HepG2 (cell line): Measurements from ENCODE around the gene CFAP45. TPM values are rescaled to one million over a fixed set of nuclear protein-coding genes. Genes with fewer than 3 reads are reported as not detected.

Experiments used
- MYNN ChIP-seq: sonication (generic); formaldehyde crosslinking; IDR thresholded peaks from 2 replicates; pipeline ENCODE4 v1.4.0; 2020; ENCODE audit warnings: mild to moderate bottlenecking, low read depth, missing genetic modification reagents
- RARA ChIP-seq: IDR thresholded peaks from 2 replicates; pipeline ENCODE4 v1.6.1; 2016; ENCODE audit warnings: missing genetic modification reagents, missing compliant biosample characterization
- ZNF709 ChIP-seq: sonication (generic); formaldehyde crosslinking; IDR thresholded peaks from 2 replicates; pipeline ENCODE4 v1.5.0; 2020; ENCODE audit warnings: mild to moderate bottlenecking, missing genetic modification reagents
- polyA plus RNA-seq, 8 experiments: library from polyadenylated mRNA; depleted of rRNA in 3 of 8; stranded (reverse) in 7 of 8; unstranded in 1 of 8; fragments of >200 nt; fragmentation: Illumina TruSeq in 4 of 8; extraction: Trizol in 4 of 8; gene quantifications; 2 replicates each; pipeline versions ENCODE4 v1.2.1 to v1.2.3, GENCODE V29; 2011 to 2016; ENCODE audit warnings: low read depth in 4 of 8, missing spikeins in 1 of 8, mixed read lengths in 1 of 8; ENCODE audit not compliant: insufficient read depth in 1 of 8
- total RNA-seq, 5 experiments: library from RNA; depleted of rRNA; stranded (reverse); fragments of >200 nt; fragmentation: Illumina TruSeq; extraction: Trizol; gene quantifications; 2 replicates each; pipeline ENCODE4 v1.2.3, GENCODE V29; 2016; ENCODE audit warnings: low read depth in 1 of 5
- TF ChIP-seq, protein P1 (sequence below): sonication (generic); formaldehyde crosslinking; IDR thresholded peaks from 2 replicates; pipeline ENCODE4 v1.8.0; 2022; ENCODE audit warnings: missing genetic modification reagents, mild to moderate bottlenecking, moderate library complexity, borderline replicate concordance
- TF ChIP-seq, protein P2 (sequence below): sonication (generic); formaldehyde crosslinking; IDR thresholded peaks from 2 replicates; pipeline ENCODE4 v1.4.0; 2020; ENCODE audit warnings: missing genetic modification reagents
- TF ChIP-seq, protein P3 (sequence below): sonication (generic); formaldehyde crosslinking; IDR thresholded peaks from 2 replicates; pipeline ENCODE4 v1.4.0; 2020; ENCODE audit warnings: missing genetic modification reagents
- TF ChIP-seq, protein P4 (sequence below): sonication (generic); formaldehyde crosslinking; IDR thresholded peaks from 2 replicates; pipeline ENCODE4 v1.4.0; 2020; ENCODE audit warnings: missing genetic modification reagents
- TF ChIP-seq, protein P5 (sequence below): sonication (generic); formaldehyde crosslinking; IDR thresholded peaks from 2 replicates; pipeline ENCODE4 v1.8.0; 2022; ENCODE audit warnings: mild to moderate bottlenecking, missing genetic modification reagents, moderate library complexity
- TF ChIP-seq, protein P6 (sequence below): sonication (generic); formaldehyde crosslinking; IDR thresholded peaks from 2 replicates; pipeline ENCODE4 v1.4.0; 2020; ENCODE audit warnings: missing genetic modification reagents

The CFAP45 gene
- total and polyA plus RNA-seq, 2 of the 13 experiments (the other 11 are each of a cell fraction or from before 2014, with no cell fraction given): not detected

DNA sequence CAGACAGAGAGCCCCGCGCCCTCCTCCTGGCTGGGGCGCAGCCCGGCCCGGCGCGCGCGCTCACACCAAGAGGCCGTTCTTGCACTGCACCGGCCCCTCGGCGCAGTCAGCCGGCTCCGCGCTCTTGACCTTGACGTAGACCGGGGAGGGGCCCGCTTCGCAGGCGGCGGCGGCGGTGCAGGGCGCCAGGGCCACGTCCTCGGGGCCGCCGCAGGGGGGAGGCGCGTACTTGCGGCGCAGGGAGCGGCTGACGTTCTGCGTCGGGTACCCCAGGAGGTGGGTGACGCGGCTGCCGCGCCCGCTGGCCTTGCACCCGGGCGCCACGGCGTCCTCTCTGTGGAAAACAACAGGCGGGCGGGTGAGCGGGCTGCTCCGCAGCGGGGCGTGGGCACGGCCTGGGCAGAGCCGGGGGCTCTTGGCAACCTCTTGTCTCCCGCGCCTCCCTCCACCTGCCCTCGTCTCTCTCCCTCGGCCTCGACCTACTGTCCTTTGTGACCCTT, 45.2 kb downstream of the CFAP45 start (continued):
- TF ChIP-seq, protein P1, sequence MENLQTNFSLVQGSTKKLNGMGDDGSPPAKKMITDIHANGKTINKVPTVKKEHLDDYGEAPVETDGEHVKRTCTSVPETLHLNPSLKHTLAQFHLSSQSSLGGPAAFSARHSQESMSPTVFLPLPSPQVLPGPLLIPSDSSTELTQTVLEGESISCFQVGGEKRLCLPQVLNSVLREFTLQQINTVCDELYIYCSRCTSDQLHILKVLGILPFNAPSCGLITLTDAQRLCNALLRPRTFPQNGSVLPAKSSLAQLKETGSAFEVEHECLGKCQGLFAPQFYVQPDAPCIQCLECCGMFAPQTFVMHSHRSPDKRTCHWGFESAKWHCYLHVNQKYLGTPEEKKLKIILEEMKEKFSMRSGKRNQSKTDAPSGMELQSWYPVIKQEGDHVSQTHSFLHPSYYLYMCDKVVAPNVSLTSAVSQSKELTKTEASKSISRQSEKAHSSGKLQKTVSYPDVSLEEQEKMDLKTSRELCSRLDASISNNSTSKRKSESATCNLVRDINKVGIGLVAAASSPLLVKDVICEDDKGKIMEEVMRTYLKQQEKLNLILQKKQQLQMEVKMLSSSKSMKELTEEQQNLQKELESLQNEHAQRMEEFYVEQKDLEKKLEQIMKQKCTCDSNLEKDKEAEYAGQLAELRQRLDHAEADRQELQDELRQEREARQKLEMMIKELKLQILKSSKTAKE: peak; percentile 65; the same call in 1 of the 2 replicates
- TF ChIP-seq, protein P2, sequence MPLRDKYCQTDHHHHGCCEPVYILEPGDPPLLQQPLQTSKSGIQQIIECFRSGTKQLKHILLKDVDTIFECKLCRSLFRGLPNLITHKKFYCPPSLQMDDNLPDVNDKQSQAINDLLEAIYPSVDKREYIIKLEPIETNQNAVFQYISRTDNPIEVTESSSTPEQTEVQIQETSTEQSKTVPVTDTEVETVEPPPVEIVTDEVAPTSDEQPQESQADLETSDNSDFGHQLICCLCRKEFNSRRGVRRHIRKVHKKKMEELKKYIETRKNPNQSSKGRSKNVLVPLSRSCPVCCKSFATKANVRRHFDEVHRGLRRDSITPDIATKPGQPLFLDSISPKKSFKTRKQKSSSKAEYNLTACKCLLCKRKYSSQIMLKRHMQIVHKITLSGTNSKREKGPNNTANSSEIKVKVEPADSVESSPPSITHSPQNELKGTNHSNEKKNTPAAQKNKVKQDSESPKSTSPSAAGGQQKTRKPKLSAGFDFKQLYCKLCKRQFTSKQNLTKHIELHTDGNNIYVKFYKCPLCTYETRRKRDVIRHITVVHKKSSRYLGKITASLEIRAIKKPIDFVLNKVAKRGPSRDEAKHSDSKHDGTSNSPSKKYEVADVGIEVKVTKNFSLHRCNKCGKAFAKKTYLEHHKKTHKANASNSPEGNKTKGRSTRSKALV (CRISPR knock-in tag): peak; percentile 80; the same call in 1 of the 2 replicates
- TF ChIP-seq RARA (peak; percentile 49; the same call in 1 of the 2 replicates), ZNF709 (no peak), MYNN (no peak)
- TF ChIP-seq, protein P3, sequence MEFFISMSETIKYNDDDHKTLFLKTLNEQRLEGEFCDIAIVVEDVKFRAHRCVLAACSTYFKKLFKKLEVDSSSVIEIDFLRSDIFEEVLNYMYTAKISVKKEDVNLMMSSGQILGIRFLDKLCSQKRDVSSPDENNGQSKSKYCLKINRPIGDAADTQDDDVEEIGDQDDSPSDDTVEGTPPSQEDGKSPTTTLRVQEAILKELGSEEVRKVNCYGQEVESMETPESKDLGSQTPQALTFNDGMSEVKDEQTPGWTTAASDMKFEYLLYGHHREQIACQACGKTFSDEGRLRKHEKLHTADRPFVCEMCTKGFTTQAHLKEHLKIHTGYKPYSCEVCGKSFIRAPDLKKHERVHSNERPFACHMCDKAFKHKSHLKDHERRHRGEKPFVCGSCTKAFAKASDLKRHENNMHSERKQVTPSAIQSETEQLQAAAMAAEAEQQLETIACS (CRISPR knock-in tag): 0 out of 2 replicates have a peak, but pooled peaks have one; percentile 21
- TF ChIP-seq, protein P4, sequence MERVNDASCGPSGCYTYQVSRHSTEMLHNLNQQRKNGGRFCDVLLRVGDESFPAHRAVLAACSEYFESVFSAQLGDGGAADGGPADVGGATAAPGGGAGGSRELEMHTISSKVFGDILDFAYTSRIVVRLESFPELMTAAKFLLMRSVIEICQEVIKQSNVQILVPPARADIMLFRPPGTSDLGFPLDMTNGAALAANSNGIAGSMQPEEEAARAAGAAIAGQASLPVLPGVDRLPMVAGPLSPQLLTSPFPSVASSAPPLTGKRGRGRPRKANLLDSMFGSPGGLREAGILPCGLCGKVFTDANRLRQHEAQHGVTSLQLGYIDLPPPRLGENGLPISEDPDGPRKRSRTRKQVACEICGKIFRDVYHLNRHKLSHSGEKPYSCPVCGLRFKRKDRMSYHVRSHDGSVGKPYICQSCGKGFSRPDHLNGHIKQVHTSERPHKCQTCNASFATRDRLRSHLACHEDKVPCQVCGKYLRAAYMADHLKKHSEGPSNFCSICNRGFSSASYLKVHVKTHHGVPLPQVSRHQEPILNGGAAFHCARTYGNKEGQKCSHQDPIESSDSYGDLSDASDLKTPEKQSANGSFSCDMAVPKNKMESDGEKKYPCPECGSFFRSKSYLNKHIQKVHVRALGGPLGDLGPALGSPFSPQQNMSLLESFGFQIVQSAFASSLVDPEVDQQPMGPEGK (CRISPR knock-in tag): peak; percentile 29; the same call in 1 of the 2 replicates
- TF ChIP-seq, protein P5, sequence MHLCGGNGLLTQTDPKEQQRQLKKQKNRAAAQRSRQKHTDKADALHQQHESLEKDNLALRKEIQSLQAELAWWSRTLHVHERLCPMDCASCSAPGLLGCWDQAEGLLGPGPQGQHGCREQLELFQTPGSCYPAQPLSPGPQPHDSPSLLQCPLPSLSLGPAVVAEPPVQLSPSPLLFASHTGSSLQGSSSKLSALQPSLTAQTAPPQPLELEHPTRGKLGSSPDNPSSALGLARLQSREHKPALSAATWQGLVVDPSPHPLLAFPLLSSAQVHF: no peak
- TF ChIP-seq, protein P6, sequence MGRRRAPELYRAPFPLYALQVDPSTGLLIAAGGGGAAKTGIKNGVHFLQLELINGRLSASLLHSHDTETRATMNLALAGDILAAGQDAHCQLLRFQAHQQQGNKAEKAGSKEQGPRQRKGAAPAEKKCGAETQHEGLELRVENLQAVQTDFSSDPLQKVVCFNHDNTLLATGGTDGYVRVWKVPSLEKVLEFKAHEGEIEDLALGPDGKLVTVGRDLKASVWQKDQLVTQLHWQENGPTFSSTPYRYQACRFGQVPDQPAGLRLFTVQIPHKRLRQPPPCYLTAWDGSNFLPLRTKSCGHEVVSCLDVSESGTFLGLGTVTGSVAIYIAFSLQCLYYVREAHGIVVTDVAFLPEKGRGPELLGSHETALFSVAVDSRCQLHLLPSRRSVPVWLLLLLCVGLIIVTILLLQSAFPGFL: no peak
